ENCODE data around the gene UBASH3A. TPM values are rescaled to one million over a fixed set of nuclear protein-coding genes. Genes with fewer than 3 reads are reported as not detected.
A peak's percentile ranks its signal among the peaks of the same experiment; 100 is the strongest.

The UBASH3A gene
- total RNA-seq, 1 donor from 2014 or later, result not detected

DNA sequence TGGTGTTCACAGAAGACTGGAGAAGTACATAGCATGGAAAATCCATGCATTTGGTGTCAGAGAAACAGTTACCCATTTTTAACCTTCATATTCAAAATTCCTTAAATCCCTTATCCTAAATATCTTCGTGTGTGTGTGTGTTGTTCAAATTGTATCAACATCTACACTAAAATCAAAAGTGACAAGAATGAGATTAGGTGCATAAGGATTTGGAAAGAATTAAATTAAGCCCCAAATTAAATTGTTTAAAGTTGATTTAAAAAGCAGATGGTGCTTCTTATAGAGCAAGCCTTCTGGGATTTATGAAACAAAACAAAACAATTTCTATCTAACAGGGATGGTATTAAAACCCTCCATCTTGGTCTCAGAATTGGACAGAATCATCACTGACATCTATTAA, 87.6 kb downstream of the UBASH3A start:
- no peak for DNase-seq

- DNase-seq, result no peak
These were observed 88.5 kb downstream of the UBASH3A start for GRCh38 chr21:42492201-42492600.

DNA sequence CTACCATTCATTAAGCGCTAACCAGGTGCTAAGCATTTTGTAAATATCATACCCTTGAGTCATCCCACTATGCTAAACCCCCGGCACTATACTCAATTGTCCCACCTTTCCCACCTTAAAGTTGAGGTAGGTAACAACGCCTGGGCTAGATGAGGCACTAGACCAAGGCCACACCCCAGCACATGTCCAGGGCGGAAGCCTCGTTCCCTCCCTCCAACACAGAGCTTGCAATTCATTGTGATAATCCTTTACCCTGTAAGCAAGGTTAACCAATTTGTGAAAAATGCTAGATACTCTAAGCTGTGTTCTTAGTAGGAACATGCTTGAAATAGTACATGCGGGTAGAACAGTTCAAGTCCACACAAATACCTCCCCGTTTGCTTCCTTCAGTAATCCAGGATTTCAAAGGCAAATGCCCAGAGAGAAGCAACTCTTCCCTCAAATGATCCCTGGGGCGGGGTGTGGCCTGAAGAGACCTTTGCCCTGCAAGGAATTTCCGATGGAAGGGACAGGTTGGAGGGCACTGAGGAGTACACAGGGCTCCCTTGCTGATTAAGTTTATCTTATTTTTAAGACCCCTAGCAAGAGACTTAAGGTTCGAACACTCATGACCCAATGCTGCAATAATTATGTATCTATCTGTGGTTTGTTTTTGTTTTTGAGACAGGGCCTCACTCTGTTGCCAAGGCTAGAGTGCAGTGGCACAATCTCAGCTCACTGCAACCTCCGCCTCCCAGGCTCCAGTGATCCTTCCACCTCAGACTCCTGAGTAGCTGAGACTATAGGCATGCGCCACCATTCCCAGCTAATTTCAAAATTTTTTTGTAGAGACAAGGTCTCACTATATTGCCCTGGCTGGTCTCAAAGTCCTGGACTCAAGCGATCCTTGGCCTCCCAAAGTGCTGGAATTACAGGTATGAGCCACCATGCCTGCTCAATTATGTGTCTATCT, 89.7 kb downstream of the UBASH3A start:
- DNase-seq, result no peak

GRCh38 chr21:42495027-42495426, 91.3 kb downstream of the UBASH3A start:
- DNase-seq, result no peak

GRCh38 chr21:42495765-42496119, 92.0 kb downstream of the UBASH3A start:
- peak; percentile 50 for DNase-seq

GRCh38 chr21:42496120-42496838, 92.6 kb downstream of the UBASH3A start, which contains the start of gene RSPH1:
RSPH1 (minus strand) TSS chr21:42496224; CDS start chr21:42496186, 38 bp downstream.
- peak; percentile 100 for DNase-seq

GRCh38 chr21:42496839-42497202, 93.1 kb downstream of the UBASH3A start:
- DNase-seq, result peak; percentile 37

Small RNA genes lying within 50 kb of the gene (small RNA-seq; reads per million reads assigned to genes)
- gene RNU6-1149P, result not detected

Other genes starting within 250 kb of the UBASH3A start
- gene ABCG1, start 184.8 kb upstream of the UBASH3A start, total RNA-seq, result 16.1 TPM
- gene TFF3, start 88.5 kb upstream of the UBASH3A start, total RNA-seq, result not detected
- gene TFF2, start 52.9 kb upstream of the UBASH3A start, total RNA-seq, result not detected
- not detected for gene TFF1, start 37.4 kb upstream of the UBASH3A start, total RNA-seq
- not detected for gene TMPRSS3, start 7.8 kb upstream of the UBASH3A start, total RNA-seq
- gene RSPH1, start 92.3 kb downstream of the UBASH3A start, total RNA-seq, result 0.16 TPM
- gene SLC37A1, start 110.0 kb downstream of the UBASH3A start, total RNA-seq, result 24.5 TPM
- 16.7 TPM for gene PDE9A, start 249.7 kb downstream of the UBASH3A start, total RNA-seq

All from occipital lobe (tissue), 3 donors.